ENCODE results near the gene ANKRD13C.

DNA sequence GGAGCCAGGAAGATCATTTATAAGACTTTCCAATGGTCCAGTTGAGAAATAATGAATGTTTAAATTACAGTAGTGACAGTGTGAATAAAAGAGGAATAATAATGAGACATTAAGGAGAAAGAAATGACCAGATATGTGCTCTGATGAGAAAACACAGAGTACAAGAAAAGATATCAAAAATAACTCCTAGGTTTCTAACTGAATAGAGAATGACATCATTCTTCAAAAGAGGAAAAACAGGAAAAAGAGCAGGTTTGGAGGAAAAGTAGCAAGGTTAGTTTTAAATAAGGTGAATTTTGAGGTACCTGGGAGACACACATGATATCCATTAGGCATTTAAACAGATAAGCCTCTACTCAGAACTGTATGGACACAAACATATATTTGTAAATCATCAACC lies 55.0 kb downstream of the ANKRD13C start:
- TF ChIP-seq, protein P1, sequence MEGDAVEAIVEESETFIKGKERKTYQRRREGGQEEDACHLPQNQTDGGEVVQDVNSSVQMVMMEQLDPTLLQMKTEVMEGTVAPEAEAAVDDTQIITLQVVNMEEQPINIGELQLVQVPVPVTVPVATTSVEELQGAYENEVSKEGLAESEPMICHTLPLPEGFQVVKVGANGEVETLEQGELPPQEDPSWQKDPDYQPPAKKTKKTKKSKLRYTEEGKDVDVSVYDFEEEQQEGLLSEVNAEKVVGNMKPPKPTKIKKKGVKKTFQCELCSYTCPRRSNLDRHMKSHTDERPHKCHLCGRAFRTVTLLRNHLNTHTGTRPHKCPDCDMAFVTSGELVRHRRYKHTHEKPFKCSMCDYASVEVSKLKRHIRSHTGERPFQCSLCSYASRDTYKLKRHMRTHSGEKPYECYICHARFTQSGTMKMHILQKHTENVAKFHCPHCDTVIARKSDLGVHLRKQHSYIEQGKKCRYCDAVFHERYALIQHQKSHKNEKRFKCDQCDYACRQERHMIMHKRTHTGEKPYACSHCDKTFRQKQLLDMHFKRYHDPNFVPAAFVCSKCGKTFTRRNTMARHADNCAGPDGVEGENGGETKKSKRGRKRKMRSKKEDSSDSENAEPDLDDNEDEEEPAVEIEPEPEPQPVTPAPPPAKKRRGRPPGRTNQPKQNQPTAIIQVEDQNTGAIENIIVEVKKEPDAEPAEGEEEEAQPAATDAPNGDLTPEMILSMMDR (conservative IDR thresholded peaks at IDR 0.05) = no peak
- no peak for TF ChIP-seq EZH2 (IDR thresholded peaks at IDR 0.05; ENCODE audit: low read depth)

Data from PC-9 (cell line).